Hepatocyte (in vitro differentiated cells): ENCODE results near the gene CYREN.

Experiments used
- EZH2 ChIP-seq: fragments of 200-600 bp; sonication (generic); IDR thresholded peaks from 2 replicates; pipeline ENCODE4 v1.6.1; 2016; ENCODE audit warnings: antibody characterized with exemption, mild to moderate bottlenecking, borderline replicate concordance
- EZH2phosphoT487 ChIP-seq: fragments of 200-600 bp; sonication (generic); IDR thresholded peaks from one replicate; pipeline ENCODE4 v1.6.1; 2018; ENCODE audit warnings: antibody characterized with exemption, mild to moderate bottlenecking, low read depth, moderate library complexity; ENCODE audit not compliant: unreplicated experiment, severe bottlenecking
- TF ChIP-seq, protein P1 (sequence below): fragments of 200-600 bp; sonication (generic); IDR thresholded peaks from 2 replicates; pipeline ENCODE4 v1.5.1; 2016; ENCODE audit warnings: antibody characterized with exemption, mild to moderate bottlenecking; ENCODE audit not compliant: poor library complexity

- TF ChIP-seq, protein P1, sequence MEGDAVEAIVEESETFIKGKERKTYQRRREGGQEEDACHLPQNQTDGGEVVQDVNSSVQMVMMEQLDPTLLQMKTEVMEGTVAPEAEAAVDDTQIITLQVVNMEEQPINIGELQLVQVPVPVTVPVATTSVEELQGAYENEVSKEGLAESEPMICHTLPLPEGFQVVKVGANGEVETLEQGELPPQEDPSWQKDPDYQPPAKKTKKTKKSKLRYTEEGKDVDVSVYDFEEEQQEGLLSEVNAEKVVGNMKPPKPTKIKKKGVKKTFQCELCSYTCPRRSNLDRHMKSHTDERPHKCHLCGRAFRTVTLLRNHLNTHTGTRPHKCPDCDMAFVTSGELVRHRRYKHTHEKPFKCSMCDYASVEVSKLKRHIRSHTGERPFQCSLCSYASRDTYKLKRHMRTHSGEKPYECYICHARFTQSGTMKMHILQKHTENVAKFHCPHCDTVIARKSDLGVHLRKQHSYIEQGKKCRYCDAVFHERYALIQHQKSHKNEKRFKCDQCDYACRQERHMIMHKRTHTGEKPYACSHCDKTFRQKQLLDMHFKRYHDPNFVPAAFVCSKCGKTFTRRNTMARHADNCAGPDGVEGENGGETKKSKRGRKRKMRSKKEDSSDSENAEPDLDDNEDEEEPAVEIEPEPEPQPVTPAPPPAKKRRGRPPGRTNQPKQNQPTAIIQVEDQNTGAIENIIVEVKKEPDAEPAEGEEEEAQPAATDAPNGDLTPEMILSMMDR, result no peak
- no peak for TF ChIP-seq EZH2
- no peak for TF ChIP-seq EZH2phosphoT487
These were observed 14.2 kb downstream of the CYREN start for GRCh38 chr7:135156290-135156689.
